ENCODE measurements around the gene MYO15A. TPM values are rescaled to one million over a fixed set of nuclear protein-coding genes. Genes with fewer than 3 reads are reported as not detected.

The MYO15A gene
- polyA plus RNA-seq, 3 donors = 1.7 to 3.2 (median 2.3) TPM

DNA sequence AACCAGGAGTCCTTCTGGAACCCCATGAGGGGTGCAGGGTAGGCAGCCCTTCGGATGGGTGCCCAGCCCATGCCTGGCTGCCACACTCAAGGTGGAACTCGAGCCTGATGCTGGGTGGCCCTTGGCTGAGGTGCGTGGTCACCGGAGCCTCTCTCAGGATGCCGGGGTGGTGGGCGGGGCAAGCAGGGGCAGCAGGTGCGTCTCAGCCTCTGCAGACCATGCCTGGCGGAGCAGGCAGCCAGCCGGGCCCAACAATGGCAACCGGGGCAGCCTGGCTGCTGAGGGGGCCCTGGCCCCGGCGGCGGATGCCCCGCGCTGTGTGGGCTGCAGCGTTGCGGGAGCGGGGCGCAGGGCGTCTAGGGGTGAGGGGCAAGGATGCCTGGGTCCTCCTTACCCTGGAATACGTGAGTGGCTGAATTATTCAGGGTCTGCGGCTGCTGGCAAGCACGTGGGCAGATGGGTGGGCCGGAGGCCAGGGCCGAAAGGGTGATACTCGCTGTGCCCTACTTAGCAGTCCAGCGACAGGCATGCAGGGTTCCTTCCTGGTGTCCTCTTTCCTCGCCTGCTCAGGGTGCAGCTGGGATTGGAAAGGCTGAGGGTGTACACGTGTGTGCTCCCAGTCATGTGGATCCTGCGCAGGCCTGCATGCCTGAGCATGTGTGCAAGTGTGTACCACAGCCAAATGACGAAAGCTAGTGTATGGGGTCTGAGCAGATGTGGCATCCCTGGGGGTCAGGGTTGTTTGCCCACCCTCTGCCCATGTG is 14.6 kb downstream of the MYO15A start:
- DNase-seq (ENCODE audit: low read depth in 3 of 3, low spot score in 2 of 3) = no peak

DNA sequence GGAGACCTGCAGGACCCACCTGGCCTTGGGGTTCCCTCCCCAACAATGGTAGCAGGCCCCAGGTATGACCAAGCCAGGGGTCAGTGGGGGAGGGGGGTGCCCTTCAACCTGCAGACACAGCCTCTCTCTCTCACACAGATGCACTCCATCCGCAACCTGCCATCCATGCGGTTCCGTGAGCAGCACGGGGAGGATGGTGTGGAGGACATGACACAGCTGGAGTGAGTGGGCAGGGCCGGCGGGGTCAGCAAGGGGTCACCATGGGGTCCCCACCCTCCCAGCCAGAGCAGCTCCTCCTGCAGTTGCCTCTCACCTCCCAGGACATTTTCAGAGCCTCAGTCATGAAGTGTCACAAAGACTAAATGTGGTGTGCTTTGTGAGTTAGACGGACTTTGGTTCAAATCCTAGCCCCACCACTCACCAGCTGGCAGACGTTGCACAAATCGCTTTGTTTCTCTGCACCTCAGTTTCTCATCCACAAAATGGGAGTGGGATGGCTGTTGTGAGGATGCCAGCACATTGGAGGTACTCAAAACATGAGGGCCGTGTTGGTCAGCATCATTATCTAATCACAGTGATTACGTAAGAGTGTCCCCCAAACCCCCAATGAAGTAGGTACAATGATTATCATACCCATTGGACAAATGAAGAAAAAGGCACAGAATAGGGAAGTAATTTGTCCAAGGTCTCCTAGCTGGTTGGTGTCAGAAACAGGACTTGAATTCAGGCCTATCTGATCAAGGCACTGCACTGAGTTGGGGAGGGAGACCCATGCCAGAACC is 16.0 kb downstream of the MYO15A start:
- no peak for DNase-seq (ENCODE audit: low read depth in 3 of 3, low spot score in 2 of 3)

DNA sequence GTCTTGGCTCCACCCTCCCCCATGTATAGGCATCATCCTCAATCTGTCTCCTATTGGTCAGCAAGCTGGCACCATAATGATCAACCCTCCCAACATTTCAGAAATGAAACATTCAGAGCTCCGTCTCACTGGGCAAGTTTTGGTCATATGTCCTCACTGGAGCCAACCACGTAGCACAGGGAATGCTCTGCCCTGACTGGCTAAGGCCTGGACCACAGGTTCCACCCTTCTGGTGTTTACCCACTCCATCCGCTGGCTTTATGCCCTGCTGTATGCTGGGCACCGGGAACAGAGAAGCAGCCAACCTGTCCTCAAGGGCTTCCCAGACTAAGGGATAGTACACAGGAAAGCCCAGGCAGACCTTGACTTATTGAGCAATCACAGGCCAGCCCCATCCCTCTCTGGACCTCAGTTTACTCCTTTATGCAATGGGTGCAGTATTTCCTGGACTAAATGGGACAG is 20.5 kb downstream of the MYO15A start:
- DNase-seq (ENCODE audit: low read depth in 3 of 3, low spot score in 2 of 3) = no peak

DNA sequence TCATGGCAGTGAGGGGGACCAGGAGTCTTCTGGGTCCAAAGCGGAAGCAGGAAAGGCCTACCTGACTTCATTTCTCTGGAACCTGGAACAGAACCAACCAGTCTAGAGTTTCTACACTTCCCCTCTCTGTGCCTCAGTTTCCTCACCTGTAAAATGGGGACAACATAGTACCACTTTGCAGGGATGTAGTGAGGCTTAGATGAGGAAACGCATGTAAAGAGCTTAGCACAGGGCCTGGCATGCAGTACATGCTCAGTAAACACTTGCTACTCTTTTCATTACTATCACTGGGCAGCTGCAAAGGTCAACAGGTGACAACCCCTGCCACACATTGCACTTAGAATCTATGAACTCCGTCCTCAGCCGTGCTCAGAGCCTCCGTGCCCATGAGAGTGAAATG is 24.2 kb downstream of the MYO15A start:
- DNase-seq (ENCODE audit: low read depth in 3 of 3, low spot score in 2 of 3) = no peak

DNA sequence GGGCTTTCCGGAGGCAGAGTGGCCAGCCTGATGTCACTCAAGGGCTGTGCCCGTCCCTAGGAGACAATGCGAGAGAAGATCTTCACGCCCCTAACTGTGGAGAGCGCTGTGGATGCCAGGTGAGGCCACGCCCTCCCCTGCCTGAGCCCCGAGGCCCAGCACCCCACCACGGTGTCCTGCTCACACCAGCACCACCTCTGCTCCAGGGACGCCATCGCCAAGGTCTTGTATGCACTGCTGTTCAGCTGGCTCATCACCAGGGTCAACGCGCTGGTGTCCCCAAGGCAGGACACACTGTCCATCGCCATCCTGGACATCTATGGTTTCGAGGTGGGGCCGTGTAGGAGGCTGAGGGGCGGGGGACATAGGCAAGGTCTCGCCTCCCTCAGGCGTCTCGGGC is 27.8 kb downstream of the MYO15A start:
- no peak for DNase-seq (ENCODE audit: low read depth in 3 of 3, low spot score in 2 of 3)

DNA sequence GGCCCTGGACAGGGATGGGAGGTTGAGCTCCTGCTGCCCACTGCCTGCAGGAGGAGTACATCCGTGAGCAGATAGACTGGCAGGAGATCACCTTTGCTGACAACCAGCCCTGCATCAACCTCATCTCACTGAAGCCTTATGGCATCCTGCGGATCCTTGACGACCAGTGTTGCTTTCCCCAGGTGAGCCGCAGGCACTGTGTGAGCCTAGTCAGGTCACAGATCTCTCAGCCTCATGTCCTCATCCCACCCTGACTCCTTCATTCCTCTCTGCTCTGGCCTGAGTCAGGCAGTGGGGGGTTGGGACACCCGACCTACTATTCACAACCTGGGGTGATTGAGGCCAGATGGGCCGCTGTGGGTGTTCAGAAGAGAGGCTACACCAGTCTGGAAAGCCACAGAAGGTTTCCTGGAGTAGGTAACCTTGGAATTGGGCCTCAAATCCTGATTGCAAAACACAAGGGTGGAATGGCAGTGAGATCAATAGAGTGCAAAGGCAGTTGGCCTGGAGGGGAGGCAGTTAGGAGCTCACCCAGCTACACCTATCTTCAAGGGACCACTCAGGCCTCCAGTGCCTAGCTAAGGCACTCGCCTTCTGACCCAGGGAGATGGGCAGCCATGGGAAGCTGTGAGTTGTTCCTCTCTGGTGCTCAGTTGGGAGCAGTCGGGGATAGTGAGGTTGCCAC is 29.7 kb downstream of the MYO15A start:
- DNase-seq (ENCODE audit: low read depth in 3 of 3, low spot score in 2 of 3) = no peak

DNA sequence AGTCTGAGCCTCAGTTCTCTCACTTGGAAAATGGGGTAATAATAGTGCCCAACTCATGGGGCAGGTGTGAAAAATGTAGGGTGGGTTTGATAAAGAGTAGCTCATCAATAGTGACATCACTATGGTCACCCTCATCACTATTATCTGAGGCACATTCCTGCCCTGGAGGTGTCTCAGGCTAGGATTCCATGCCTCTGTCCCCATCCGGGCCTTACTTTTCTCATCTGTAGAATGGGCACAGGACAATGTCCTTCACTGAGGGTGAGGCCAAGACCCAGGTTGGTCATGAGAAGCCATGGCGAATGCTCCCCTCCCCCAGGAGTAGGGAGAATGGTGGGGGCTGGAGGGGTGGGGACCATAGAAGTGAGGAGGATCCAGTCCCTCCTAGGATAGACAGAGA is 30.5 kb downstream of the MYO15A start:
- DNase-seq (ENCODE audit: low read depth in 3 of 3, low spot score in 2 of 3) = no peak

DNA sequence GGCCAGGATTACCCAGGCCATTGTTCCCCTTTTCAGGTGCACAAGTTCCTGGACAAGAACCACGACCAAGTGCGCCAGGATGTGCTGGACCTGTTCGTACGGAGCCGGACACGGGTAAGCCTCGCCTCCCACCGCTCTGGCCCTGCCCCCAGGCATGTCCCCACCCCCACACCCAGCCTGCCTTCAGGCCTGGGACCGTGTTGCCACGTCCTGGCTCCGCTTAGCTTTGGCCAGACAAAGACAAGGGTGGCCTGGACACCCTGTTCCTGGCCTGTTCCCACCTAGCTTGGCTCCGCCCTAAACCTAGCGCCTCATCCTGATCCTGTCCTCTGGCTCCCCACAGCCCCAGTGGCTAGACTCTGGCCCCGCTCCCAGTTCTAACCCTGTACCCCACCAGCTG is 30.9 kb downstream of the MYO15A start:
- DNase-seq (ENCODE audit: low read depth in 3 of 3, low spot score in 2 of 3) = no peak

DNA sequence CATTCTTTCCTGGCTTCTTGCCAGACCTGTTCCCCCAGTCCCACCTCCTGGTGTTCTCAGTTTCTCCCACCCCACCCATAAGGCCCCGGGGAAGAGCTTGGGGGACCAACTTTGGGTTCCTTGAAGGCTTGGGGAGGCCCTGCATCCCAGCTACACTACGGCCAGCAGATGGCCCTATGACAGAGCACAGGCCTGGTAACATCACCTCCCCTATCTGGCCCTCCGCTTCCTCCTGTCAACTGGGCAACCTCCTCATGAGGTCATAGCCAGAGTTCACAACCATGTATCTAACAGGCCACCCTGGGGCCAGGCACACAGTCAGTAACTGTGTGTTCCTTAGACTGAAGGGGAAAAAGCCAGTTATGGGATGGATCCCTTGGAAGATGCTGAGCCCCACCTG is 31.4 kb downstream of the MYO15A start:
- no peak for DNase-seq (ENCODE audit: low read depth in 3 of 3, low spot score in 2 of 3)

DNA sequence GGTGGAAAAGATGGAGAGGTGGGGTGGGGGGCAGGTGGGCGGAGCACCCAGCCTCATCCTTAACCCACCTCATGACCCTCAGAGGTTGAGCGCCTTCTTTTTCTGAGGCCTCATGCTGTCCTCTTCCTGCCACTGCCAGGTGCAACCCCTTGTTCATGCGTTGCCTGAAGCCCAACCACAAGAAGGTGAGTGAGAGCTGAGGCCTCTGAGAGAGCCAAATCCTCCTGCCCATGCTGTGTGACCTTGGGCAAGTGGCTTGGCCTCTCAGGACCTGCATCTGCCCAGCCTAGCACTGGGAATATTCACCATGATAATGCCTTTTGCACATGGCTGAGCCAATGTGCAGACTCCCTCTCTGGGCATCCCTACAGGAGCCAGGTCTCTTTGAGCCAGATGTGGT is 32.1 kb downstream of the MYO15A start:
- DNase-seq (ENCODE audit: low read depth in 3 of 3, low spot score in 2 of 3) = no peak

DNA sequence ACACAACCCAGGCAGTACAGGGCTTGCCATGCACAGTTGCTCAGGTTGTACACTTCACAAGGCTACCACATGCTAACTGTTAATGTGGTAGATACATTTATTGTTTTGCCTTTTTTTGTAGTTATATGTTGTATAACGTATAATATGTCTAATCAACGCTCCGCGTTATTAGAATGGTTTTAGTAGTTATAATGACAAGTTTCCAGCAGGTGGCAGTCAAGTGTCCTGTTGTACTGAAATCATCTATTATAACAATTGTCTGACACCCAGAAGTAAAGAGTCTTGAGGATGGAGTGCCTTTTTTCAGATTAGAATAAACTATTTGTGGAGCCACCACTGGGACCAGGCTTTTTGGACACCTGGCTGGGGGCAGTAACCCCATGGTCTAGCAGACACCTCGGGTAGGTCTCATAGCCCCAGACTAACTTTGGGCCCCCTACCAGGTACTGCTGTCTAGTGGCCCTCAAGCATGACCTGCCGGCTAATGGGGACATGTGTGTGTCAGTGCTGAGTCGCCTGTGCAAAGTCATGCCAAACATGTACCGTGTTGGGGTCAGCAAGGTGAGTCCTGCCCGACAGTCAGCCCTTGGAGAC is 32.8 kb downstream of the MYO15A start:
- peak in 1 of 3 donors; percentile 32 for DNase-seq (ENCODE audit: low read depth in 3 of 3, low spot score in 2 of 3)

DNA sequence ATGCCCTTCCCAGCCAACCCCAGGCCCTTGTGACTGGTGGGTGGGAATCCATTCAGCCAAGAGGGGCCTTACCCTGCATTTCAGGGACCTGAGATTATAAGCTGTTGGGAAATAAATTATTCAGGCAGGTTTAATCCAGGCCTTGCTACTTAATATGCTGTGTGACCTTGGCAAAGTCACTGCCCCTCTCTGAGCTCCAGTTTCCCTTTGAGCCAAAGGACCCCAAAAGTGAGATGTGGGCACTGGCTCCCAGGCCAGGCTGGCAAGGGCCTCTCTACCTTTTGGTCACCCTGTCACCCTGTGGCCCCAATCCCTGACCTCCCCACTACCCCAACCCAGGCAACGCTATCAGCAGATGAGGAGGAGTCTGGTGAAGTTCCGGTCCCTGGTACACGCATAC is 33.9 kb downstream of the MYO15A start:
- no peak for DNase-seq (ENCODE audit: low read depth in 3 of 3, low spot score in 2 of 3)

DNA sequence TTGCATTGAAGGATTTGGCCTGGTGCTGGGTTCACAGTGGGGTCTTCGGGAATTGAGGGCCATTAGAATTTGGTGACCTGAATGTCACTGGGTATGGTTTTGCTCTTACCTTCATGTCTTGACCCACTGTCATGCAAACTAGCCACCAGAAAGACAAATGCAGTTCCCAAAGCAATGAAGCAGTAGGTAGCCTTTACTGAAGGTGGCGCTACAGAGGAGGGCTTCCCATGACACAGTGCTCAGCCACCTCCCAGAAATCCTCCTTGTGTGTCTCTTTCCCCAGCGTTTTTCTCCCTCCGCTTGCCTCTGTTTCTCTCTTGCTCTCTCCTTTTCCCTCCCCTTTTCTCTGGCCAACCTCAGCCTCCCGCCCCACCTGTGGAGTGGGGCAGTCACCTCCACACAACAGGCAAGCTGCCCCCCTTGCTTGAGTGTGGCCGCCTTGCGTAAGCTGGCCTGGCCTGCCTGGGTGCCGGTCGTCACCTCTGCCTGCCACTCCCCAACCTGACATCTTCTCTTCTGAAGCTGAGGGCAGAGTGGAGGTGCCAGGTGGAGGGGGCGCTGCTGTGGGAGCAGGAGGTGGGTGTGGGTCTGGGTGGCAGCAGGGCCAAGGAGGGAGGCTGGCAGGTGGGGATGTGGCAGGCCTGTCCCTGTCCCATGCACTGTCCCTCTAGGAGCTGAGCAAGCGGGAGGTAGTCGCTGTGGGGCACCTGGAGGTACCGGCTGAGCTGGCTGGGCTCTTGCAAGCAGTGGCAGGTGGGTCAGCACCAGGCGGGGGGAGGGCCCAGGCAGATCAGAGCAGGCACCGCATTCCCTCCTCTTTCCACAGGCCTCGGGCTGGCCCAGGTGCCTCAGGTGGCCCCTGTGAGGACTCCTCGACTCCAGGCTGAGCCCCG is 34.7 kb downstream of the MYO15A start:
- no peak for DNase-seq (ENCODE audit: low read depth in 3 of 3, low spot score in 2 of 3)

DNA sequence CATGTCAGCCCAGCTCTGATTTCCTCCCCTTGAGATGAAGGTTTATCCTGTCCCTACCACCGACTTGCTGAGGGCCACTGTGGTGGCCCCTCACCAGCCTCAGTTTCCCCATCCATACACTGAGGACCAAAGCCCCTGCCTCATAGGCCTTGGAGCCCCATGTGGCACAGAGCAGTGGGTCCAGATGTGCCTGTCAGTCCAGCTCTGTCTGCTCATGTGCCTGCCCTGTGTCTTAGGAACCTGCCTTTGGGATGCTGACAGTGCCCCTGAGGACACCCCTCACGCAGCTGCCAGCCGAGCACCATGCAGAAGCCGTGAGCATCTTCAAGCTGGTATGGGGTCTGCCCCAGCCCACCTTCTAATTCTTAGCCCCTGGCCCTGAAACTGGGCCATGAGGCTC is 35.7 kb downstream of the MYO15A start:
- no peak for DNase-seq (ENCODE audit: low read depth in 3 of 3, low spot score in 2 of 3)

DNA sequence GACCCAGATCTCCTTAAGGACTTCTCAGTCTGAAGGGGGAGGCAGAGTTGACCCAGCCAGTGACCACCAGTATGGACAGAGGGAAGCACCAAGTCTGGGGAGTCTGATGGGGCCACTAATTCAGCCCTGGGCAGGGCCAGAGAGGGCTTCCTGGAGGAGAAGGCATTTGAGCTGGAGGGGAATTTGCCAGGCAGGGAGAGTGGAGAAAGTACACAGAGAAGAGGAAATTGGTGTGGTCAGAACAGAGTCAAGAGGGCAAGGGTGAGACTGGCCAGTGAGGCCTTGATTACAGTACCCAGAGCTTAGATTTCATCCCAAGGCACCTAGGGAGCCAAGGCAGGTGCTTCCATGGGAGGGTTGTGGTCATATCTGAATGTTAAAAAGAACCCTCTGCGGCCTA is 36.3 kb downstream of the MYO15A start:
- no peak for DNase-seq (ENCODE audit: low read depth in 3 of 3, low spot score in 2 of 3)

DNA sequence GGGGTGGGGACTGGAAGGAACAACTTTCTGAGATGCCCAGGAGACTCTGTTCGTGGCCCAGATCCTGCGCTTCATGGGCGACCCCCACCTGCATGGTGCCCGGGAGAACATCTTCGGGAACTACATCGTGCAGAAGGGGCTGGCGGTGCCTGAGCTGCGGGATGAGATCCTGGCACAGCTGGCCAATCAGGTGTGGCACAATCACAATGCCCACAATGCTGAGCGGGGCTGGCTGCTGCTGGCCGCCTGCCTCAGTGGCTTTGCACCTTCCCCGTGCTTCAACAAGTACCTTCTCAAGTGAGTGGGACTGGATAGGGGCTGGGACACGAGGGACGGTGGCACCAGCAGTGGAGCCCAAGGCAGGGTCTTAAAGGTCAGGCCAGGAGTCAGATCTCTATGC is 37.3 kb downstream of the MYO15A start:
- DNase-seq (ENCODE audit: low read depth in 3 of 3, low spot score in 2 of 3) = no peak

DNA sequence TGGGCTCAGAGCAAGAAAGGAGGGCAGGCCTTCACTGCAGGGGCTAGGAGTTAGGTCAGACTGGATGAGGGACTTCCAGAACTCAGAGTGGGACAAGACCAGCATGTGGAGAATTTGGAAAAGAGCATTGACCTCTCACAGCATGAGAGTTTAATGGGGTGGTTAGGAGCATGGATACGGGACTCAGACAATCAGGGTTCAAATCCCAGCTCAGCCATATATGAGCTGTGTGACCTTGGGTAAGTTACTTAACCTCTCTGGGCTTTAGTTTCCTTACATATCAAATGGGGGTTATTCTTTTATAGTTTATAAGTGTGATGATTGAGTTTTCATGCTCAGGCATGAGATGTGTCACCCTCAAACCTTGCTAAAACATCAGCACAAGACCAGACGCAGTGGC is 37.7 kb downstream of the MYO15A start:
- DNase-seq (ENCODE audit: low read depth in 3 of 3, low spot score in 2 of 3) = no peak

DNA sequence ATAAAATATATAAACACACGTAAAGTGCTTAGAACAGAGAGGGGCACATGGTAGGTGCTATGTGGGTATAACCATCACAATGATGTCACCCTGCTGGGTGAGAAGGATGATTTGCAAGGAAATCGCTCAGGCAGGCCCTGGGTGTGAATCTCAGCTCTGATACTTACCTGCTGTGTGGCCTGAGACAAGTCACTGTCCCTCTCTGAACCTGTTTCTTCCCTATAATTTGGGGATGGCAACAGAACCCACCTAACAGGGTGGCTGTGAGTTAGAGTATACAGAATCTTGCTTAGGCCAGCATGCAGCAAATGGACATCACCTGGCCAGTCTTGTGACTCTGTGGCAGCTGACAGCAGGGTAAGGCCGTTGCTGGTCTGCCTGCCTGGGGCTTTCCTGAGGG is 38.4 kb downstream of the MYO15A start:
- DNase-seq (ENCODE audit: low read depth in 3 of 3, low spot score in 2 of 3) = no peak

DNA sequence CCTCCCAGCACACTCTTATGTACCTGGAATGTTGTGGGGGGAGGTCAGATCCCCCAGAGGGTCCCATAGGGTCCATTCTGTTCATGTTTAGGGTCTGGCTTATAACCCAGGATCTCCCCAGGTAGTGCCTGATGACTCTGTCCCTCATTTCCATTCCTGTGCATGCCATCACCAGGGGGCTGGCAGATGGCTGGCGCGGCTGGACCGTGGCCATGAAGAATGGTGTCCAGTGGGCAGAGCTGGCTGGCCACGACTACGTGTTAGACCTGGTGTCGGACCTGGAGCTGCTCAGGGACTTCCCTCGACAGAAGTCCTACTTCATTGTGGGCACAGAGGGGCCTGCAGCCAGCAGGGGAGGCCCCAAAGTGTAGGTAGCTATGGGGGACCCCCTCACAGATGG is 40.0 kb downstream of the MYO15A start:
- DNase-seq (ENCODE audit: low read depth in 3 of 3, low spot score in 2 of 3) = no peak

DNA sequence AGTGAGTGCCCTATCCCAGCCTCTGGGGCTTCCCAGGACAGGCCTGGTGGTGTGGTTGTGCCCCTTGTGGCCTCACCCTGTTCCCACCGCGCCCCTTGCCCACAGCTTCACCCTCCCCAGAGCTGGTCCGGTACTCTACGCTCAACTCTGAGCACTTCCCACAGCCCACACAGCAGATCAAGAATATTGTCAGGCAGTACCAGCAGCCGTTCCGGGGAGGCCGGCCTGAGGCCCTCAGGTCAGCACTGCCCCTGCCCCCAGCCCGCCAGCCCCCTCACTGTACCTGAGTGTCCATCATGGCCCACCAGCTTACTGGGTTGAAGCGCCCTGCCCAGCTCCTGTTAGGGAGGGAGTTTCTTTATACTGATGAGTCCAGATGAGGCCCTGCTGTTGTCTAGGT is 42.7 kb downstream of the MYO15A start:
- no peak for DNase-seq (ENCODE audit: low read depth in 3 of 3, low spot score in 2 of 3)

Data from right renal cortex interstitium (tissue), 3 donors.